ENCODE measurements around the gene CRAMP1.

DNA sequence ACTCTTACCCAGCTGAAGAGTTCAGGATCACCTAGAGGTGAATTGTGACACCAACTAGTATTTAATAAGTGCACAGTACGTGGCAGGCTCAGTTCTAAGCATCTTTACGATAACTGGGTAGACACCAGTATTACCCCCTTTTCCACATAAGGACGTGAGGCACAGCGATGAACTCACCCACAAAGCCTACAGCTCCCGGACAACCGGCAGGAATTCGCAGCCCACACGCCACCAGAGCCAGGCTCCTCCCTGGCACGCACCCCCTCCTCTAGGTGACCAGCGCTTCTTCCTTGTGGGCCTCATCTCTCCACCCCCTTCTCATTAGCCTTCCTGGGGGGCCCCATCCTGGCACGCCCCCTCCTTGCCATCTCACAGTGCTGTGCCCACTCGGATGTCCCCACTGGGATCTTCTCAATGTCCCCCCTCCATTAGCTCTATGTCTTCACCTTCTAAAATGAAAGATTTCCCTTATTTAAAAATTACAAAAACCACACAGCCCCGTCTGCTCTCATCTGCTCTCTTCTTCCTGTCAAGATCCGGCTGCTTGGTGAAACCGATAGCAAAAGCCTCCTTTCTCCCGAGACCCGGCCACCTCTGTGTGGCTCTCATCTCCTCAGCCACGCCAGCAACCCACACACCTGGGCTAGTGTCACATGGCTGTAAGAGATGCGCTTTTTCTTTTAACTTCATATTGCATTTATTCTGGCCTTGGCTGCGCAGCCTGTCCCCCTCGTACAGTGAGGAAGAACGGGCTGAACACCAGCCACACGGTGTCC lies 21.0 kb upstream of the CRAMP1 start:
- TF ChIP-seq, protein P1, sequence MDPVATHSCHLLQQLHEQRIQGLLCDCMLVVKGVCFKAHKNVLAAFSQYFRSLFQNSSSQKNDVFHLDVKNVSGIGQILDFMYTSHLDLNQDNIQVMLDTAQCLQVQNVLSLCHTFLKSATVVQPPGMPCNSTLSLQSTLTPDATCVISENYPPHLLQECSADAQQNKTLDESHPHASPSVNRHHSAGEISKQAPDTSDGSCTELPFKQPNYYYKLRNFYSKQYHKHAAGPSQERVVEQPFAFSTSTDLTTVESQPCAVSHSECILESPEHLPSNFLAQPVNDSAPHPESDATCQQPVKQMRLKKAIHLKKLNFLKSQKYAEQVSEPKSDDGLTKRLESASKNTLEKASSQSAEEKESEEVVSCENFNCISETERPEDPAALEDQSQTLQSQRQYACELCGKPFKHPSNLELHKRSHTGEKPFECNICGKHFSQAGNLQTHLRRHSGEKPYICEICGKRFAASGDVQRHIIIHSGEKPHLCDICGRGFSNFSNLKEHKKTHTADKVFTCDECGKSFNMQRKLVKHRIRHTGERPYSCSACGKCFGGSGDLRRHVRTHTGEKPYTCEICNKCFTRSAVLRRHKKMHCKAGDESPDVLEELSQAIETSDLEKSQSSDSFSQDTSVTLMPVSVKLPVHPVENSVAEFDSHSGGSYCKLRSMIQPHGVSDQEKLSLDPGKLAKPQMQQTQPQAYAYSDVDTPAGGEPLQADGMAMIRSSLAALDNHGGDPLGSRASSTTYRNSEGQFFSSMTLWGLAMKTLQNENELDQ (tag by site-specific recombination; IDR thresholded peaks at IDR 0.05; ENCODE audit: low read depth) = no peak
- TF ChIP-seq ZBTB8A (tag by site-specific recombination; IDR thresholded peaks at IDR 0.05) = no peak
- TF ChIP-seq, protein P2, sequence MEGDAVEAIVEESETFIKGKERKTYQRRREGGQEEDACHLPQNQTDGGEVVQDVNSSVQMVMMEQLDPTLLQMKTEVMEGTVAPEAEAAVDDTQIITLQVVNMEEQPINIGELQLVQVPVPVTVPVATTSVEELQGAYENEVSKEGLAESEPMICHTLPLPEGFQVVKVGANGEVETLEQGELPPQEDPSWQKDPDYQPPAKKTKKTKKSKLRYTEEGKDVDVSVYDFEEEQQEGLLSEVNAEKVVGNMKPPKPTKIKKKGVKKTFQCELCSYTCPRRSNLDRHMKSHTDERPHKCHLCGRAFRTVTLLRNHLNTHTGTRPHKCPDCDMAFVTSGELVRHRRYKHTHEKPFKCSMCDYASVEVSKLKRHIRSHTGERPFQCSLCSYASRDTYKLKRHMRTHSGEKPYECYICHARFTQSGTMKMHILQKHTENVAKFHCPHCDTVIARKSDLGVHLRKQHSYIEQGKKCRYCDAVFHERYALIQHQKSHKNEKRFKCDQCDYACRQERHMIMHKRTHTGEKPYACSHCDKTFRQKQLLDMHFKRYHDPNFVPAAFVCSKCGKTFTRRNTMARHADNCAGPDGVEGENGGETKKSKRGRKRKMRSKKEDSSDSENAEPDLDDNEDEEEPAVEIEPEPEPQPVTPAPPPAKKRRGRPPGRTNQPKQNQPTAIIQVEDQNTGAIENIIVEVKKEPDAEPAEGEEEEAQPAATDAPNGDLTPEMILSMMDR (tag by site-specific recombination; IDR thresholded peaks at IDR 0.05) = no peak
- TF ChIP-seq ZNF549 (tag by site-specific recombination; IDR thresholded peaks at IDR 0.05) = no peak
- TF ChIP-seq, protein P3, sequence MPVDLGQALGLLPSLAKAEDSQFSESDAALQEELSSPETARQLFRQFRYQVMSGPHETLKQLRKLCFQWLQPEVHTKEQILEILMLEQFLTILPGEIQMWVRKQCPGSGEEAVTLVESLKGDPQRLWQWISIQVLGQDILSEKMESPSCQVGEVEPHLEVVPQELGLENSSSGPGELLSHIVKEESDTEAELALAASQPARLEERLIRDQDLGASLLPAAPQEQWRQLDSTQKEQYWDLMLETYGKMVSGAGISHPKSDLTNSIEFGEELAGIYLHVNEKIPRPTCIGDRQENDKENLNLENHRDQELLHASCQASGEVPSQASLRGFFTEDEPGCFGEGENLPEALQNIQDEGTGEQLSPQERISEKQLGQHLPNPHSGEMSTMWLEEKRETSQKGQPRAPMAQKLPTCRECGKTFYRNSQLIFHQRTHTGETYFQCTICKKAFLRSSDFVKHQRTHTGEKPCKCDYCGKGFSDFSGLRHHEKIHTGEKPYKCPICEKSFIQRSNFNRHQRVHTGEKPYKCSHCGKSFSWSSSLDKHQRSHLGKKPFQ (tag by site-specific recombination; IDR thresholded peaks at IDR 0.05) = no peak
- TF ChIP-seq ZNF175 (tag by site-specific recombination; IDR thresholded peaks at IDR 0.05) = no peak
- TF ChIP-seq, protein P4, sequence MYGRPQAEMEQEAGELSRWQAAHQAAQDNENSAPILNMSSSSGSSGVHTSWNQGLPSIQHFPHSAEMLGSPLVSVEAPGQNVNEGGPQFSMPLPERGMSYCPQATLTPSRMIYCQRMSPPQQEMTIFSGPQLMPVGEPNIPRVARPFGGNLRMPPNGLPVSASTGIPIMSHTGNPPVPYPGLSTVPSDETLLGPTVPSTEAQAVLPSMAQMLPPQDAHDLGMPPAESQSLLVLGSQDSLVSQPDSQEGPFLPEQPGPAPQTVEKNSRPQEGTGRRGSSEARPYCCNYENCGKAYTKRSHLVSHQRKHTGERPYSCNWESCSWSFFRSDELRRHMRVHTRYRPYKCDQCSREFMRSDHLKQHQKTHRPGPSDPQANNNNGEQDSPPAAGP (tag by site-specific recombination; IDR thresholded peaks at IDR 0.05) = no peak
- TF ChIP-seq, protein P5, sequence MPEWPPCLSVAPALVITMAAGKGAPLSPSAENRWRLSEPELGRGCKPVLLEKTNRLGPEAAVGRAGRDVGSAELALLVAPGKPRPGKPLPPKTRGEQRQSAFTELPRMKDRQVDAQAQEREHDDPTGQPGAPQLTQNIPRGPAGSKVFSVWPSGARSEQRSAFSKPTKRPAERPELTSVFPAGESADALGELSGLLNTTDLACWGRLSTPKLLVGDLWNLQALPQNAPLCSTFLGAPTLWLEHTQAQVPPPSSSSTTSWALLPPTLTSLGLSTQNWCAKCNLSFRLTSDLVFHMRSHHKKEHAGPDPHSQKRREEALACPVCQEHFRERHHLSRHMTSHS (tag by site-specific recombination; IDR thresholded peaks at IDR 0.05) = no peak
- TF ChIP-seq ZFP37 (tag by site-specific recombination; IDR thresholded peaks at IDR 0.05) = no peak
- TF ChIP-seq ZNF701 (tag by site-specific recombination; IDR thresholded peaks at IDR 0.05) = no peak
